Measurements from ENCODE around the gene UBAC1.
A peak's percentile ranks its signal among the peaks of the same experiment; 100 is the strongest.

The UBAC1 gene

DNA sequence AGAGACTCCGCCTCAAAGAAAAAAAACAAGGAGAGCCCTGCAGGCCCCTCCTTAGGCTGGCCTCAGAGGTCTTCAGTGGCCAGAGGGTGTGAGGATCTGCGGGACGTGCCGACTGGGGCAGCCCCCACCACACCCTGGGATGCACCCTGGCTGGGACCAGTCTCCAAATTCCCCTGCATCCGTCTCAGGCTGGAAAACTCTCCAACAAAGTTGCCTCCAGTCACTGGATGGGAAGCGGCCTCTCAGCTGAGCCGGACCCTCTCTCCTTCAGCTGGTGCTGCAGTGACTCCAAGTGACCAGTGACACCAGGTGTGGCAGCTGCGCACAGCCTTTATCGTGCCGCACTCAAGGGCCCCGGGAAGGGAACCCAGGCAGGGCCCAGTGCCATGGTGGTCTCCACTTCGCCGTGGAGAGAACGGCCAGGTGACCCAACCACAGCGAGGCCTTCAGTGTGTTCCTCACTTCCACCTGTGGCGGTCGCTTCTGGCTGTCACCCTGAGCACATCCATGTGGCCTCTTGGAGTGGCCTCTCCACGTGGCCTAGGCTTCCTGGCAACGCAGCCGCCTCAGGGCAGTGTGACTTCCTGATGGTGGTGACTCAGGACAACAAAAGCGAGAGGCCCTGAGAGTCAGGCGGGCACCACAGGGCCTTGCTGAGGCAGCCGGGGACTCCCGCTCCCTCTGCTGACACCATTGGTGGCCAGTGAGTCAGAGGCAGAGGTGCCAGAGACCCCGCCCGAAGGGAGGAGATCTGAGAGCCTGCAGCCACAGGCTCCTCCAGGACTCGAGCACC is 34.6 kb downstream of the UBAC1 start:
- no peak overlapping the region for H3K4me3 ChIP-seq (ENCODE audit: control insufficient read depth, low read depth, low read length)
- DNase-seq (ENCODE audit: low read depth), result peak; percentile 25
- TF ChIP-seq, protein P1, sequence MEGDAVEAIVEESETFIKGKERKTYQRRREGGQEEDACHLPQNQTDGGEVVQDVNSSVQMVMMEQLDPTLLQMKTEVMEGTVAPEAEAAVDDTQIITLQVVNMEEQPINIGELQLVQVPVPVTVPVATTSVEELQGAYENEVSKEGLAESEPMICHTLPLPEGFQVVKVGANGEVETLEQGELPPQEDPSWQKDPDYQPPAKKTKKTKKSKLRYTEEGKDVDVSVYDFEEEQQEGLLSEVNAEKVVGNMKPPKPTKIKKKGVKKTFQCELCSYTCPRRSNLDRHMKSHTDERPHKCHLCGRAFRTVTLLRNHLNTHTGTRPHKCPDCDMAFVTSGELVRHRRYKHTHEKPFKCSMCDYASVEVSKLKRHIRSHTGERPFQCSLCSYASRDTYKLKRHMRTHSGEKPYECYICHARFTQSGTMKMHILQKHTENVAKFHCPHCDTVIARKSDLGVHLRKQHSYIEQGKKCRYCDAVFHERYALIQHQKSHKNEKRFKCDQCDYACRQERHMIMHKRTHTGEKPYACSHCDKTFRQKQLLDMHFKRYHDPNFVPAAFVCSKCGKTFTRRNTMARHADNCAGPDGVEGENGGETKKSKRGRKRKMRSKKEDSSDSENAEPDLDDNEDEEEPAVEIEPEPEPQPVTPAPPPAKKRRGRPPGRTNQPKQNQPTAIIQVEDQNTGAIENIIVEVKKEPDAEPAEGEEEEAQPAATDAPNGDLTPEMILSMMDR (IDR thresholded peaks at IDR 0.05; ENCODE audit: control insufficient read depth, insufficient read depth, low read depth, low read length, missing control alignments), result peak; percentile 6

DNA sequence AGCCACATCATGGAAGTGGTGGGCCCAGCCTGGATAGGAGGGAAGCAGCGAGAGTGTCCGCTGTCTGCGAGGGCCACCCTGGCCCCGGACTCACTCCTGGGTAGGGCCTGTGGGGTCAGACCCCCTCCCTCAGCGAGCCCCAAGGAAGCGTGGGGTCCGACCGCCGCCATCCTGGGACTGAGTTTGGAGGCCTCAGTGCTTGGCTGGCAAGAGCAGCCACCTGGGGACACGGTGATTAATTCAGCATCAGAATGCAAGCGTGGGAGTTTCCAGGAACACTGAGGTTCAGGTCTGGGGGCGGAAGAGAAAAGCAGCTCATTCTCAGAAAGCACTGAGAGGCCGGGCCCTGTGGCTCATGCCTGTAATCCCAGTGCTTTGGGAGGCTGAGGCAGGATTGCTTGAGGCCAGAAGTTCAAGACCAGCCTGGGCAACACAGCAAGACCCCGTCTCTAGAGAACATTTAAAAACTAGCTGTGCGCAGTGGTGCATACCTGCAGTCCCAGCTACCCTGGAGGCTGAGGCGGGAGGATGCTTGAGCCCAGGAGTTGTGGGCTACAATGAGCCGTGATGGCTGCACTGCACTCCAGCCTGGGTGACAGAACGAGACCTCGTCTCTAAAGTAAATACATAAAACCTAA is 35.6 kb downstream of the UBAC1 start:
- TF ChIP-seq, protein P1 (IDR thresholded peaks at IDR 0.05; ENCODE audit: control insufficient read depth, insufficient read depth, low read depth, low read length, missing control alignments), result no peak
- DNase-seq (ENCODE audit: low read depth), result no peak
- H3K4me3 ChIP-seq (ENCODE audit: control insufficient read depth, low read depth, low read length), result no peak overlapping the region

DNA sequence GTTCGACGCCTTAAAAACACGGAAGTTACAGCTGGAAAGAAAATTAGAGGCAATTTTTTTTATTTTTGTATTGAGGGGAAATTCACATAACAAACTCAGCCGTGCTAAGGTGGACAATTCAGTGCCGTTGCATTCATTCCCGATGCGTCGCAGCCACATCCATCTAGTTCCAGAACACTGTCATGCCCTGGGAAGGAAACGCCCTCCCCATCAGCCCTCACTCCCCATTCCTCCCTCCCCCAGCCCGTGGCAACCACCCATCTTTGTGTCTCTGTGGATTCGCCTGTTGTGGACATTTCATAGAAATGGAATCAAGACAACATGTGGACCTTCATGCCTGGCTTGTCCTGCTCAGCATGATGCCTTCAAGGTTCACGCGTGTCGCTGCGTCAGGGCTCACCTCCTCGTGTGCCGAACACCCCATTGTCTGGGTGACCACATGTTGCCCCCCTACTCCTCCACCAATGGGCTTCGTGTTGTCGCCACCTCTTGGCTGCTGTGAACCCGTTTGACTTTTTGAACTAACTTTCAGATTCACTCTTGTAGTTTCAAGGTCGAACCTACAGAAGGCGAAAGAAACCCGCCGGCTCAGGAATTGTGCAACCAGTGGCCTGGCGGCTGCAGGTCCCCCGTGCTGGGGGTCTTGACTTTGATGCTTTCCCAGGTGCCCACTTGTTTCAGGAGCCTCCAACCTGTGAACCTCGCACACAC is 36.4 kb downstream of the UBAC1 start:
- H3K4me3 ChIP-seq (ENCODE audit: control insufficient read depth, low read depth, low read length), result no peak overlapping the region
- no peak for DNase-seq (ENCODE audit: low read depth)
- TF ChIP-seq, protein P1 (IDR thresholded peaks at IDR 0.05; ENCODE audit: control insufficient read depth, insufficient read depth, low read depth, low read length, missing control alignments), result no peak

DNA sequence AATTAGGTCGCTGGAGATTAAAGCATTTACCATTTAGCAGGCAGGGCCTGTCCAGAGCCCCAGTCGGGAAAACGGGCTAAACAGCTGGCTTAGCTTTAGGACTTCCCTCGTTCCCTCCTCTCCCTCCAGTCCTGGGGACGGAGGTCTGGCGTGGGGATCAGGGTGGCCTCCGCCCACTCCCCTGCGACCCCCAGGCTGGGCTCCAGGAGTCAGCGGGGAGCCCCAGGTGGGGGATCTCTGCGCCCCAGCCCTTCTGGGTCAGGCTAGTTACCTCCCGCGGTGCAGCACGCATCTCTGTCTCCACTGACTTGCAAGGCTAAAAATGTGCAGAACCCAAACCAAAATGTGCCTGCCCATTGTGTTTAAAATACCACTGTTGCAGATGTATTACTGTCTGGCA is 37.7 kb downstream of the UBAC1 start:
- TF ChIP-seq, protein P1 (IDR thresholded peaks at IDR 0.05; ENCODE audit: control insufficient read depth, insufficient read depth, low read depth, low read length, missing control alignments), result no peak
- no peak for DNase-seq (ENCODE audit: low read depth)
- no peak overlapping the region for H3K4me3 ChIP-seq (ENCODE audit: control insufficient read depth, low read depth, low read length)

DNA sequence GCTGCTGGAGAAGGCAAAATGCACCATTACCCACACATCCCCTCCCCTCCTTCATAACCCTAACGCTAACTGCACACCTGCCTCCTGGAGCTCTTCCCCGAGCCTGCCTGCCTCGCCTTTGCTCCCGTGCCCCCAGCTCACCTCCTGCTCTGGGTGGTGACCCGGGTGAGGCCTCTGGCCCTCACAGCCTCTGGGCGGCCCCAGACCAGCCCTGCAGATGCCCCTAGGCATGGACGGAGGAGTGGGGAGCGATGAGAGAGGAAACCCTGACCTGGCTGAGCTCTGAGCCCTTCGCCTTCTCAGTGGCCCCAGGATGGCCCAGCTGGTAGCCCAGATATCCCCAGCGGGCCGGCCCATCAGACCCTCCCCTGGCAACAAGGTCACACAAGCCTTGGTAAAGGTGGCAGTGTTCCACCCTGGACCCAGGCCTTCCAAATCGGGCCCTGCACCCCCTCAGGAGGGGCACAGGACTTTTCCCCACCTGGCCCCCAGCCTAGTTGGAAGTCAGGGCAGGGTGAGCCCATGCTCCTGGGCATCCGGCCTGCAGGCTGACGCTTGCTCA is 39.3 kb downstream of the UBAC1 start:
- DNase-seq (ENCODE audit: low read depth), result no peak
- no peak overlapping the region for H3K4me3 ChIP-seq (ENCODE audit: control insufficient read depth, low read depth, low read length)
- TF ChIP-seq, protein P1 (IDR thresholded peaks at IDR 0.05; ENCODE audit: control insufficient read depth, insufficient read depth, low read depth, low read length, missing control alignments), result no peak

DNA sequence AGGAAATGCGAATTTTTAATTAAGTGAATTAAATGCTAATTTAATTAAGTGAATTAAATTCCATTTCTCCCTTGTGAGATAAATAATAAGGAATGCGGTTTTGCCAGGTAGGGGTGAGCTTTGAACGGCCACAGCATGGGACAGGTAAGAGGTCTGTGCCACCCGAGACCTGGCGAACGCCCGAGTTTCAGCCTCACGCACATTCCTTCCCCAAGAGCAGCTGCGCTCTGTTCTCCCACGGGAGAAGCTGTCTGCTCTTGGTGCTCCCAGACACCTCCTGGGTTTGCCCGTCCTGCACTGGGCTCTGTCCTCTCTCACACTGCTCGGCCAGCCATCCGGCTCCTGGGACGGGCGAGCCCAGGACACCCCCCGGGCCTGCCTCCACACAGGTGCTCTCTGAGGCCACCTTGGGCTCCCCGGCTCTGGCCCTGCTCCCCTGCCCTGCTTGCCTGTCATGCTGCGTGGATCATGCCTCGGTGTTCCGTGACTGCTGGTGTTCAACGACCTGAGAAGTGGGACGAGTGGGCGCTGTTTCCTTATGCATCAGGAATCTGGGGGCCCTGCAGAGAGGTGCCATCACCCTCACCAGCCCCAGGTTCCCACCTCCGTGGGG is 40.1 kb downstream of the UBAC1 start:
- H3K4me3 ChIP-seq (ENCODE audit: control insufficient read depth, low read depth, low read length), result no peak overlapping the region
- TF ChIP-seq, protein P1 (IDR thresholded peaks at IDR 0.05; ENCODE audit: control insufficient read depth, insufficient read depth, low read depth, low read length, missing control alignments), result no peak
- DNase-seq (ENCODE audit: low read depth), result no peak

Measured in AG09309 (cell line).